ENCODE results near the gene PTGS1.

DNA sequence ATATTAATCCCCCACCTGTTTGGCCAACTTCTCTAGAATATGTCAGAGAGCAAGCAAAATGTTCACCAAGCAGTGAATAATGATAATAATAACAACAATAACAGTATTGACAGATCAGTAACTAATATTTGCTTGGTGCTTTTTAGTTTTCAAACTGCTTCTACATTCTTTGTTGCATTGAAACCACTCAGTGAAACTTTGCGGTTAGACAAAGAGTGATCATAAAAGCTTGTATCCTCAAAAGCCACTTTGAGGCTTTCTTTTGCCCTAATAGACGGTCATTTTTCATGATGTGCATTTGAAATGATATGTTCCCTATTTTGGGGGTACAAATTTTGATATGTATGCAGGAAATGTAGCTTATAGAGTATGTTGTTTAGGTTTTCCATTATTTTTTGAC lies 43.6 kb upstream of the PTGS1 start:
- TF ChIP-seq SUZ12 (IDR thresholded peaks at IDR 0.05; ENCODE audit: extremely low read depth, insufficient read depth, insufficient read length) (no peak), ZNF274 (IDR thresholded peaks at IDR 0.05; ENCODE audit: low read depth, low read length) (no peak), YY1 (IDR thresholded peaks at IDR 0.05; ENCODE audit: insufficient read depth, insufficient read length) (no peak)

Measured in NT2/D1 (cell line).